ENCODE results near the gene SOX10.

DNA sequence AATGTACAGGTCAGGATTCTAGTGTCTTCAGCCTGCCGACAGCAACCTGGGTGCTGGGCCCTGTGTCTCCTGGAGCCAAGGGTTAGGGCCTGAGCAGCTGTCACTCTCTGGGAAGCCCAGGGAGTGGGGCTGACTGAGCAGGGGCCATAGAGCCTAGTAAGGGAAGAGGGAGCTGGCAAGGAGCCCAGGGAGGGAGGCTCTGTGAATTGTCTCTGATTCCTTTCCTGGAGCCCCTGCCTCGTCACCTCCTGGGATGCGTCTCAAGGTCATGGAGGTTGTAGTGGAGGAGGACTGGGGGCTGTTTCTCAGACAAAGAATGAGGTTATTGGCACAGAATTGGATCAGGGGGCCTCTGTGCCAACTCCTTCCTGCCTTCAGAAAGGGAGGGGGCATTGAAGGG lies 11.8 kb downstream of the SOX10 start:
- TF ChIP-seq POLR2AphosphoS5 (IDR thresholded peaks at IDR 0.05; ENCODE audit: low read depth, low read length) = no peak
- TF ChIP-seq, protein P1, sequence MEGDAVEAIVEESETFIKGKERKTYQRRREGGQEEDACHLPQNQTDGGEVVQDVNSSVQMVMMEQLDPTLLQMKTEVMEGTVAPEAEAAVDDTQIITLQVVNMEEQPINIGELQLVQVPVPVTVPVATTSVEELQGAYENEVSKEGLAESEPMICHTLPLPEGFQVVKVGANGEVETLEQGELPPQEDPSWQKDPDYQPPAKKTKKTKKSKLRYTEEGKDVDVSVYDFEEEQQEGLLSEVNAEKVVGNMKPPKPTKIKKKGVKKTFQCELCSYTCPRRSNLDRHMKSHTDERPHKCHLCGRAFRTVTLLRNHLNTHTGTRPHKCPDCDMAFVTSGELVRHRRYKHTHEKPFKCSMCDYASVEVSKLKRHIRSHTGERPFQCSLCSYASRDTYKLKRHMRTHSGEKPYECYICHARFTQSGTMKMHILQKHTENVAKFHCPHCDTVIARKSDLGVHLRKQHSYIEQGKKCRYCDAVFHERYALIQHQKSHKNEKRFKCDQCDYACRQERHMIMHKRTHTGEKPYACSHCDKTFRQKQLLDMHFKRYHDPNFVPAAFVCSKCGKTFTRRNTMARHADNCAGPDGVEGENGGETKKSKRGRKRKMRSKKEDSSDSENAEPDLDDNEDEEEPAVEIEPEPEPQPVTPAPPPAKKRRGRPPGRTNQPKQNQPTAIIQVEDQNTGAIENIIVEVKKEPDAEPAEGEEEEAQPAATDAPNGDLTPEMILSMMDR (IDR thresholded peaks at IDR 0.05 in 2 of 3, conservative IDR thresholded peaks at IDR 0.05 in 1 of 3; ENCODE audit: borderline replicate concordance in 1 of 3, insufficient read depth in 1 of 3, low read depth in 2 of 3, low read length in 2 of 3) = no peak
